HL-60 (cell line): Measurements from ENCODE around the gene NPAS2.

ENCODE experiments used
- CTCF ChIP-seq: IDR thresholded peaks from one replicate; pipeline ENCODE4 v1.5.1; 2011; ENCODE audit warnings: low read length, control low read depth, inconsistent platforms; ENCODE audit not compliant: insufficient read depth
- POLR2AphosphoS5 ChIP-seq: IDR thresholded peaks from 2 replicates; pipeline ENCODE4 v1.6.1; 2012; ENCODE audit warnings: low read depth
- REST ChIP-seq: IDR thresholded peaks from 2 replicates; pipeline ENCODE4 v1.6.1; 2012; ENCODE audit warnings: low read depth; ENCODE audit not compliant: insufficient replicate concordance

- no peak for TF ChIP-seq REST
- no peak for TF ChIP-seq CTCF
- no peak for TF ChIP-seq POLR2AphosphoS5
Observed at GRCh38 chr2:100938031-100939026, 118.4 kb downstream of the NPAS2 start.
